ENCODE measurements around the gene PABPN1. TPM values are rescaled to one million over a fixed set of nuclear protein-coding genes. Genes with fewer than 3 reads are reported as not detected.

Gene PABPN1
- total RNA-seq, 1 experiment from 2014 or later, result 184 TPM

DNA sequence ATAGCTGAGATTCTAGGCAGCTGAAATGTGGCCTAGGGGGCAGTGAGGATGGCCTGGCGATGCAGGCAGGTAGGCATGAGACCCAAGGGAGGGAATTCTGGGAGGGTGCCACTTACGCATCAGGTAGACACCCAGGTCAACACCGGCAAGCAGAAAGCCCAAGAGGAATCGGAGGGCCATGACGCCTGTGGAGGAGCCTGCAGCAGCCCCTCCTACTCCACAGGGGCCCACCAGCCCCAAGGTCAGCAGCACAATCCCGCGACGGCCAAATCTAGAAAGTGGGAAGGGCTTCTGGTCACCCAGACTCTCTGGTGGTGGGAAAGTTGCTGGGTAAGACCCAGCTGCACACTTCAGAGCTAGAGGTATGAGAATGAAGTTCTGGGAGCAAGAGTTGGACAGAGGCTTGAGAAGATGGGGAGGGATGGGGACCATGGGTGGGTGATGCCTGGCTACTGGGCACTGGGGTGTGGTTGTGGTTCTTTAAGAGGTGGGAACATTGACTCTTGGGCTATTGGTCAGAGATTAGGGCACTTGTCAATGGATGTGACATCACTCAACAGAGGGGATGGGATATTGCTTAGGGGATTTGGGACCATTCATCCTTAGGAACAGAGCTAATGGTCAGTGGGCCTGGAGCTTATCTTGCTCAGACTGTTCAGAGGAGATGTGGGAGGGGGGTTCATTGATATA lies 28.0 kb downstream of the PABPN1 start:
- TF ChIP-seq ZNF274 (IDR thresholded peaks at IDR 0.05; ENCODE audit: low read depth, low read length) (no peak), EZH2 (IDR thresholded peaks at IDR 0.05) (no peak), JUND (IDR thresholded peaks at IDR 0.05) (no peak), CEBPB (IDR thresholded peaks at IDR 0.05; ENCODE audit: low read depth) (no peak), SRF (IDR thresholded peaks at IDR 0.05; ENCODE audit: low read depth) (no peak), EZH2phosphoT487 (IDR thresholded peaks at IDR 0.05; ENCODE audit: borderline replicate concordance) (no peak), SIN3A (IDR thresholded peaks at IDR 0.05; ENCODE audit: low read depth) (no peak), SP1 (IDR thresholded peaks at IDR 0.05; ENCODE audit: low read depth) (no peak), TCF7L2 (IDR thresholded peaks at IDR 0.05; ENCODE audit: borderline replicate concordance, extremely low read depth, insufficient read depth, insufficient read length) (no peak), FOSL1 (IDR thresholded peaks at IDR 0.05; ENCODE audit: low read depth) (no peak), ELF1 (IDR thresholded peaks at IDR 0.05; ENCODE audit: borderline replicate concordance, low read depth) (no peak), POLR2A (IDR thresholded peaks at IDR 0.05; ENCODE audit: borderline replicate concordance, extremely low read depth, insufficient read depth, insufficient read length) (no peak), YY1 (IDR thresholded peaks at IDR 0.05; ENCODE audit: extremely low read depth, insufficient replicate concordance, low read depth, low read length) (no peak)
- TF ChIP-seq, protein P1, sequence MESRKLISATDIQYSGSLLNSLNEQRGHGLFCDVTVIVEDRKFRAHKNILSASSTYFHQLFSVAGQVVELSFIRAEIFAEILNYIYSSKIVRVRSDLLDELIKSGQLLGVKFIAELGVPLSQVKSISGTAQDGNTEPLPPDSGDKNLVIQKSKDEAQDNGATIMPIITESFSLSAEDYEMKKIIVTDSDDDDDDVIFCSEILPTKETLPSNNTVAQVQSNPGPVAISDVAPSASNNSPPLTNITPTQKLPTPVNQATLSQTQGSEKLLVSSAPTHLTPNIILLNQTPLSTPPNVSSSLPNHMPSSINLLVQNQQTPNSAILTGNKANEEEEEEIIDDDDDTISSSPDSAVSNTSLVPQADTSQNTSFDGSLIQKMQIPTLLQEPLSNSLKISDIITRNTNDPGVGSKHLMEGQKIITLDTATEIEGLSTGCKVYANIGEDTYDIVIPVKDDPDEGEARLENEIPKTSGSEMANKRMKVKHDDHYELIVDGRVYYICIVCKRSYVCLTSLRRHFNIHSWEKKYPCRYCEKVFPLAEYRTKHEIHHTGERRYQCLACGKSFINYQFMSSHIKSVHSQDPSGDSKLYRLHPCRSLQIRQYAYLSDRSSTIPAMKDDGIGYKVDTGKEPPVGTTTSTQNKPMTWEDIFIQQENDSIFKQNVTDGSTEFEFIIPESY (IDR thresholded peaks at IDR 0.05; ENCODE audit: extremely low read depth, insufficient replicate concordance, low read length), result no peak
- TF ChIP-seq, protein P2, sequence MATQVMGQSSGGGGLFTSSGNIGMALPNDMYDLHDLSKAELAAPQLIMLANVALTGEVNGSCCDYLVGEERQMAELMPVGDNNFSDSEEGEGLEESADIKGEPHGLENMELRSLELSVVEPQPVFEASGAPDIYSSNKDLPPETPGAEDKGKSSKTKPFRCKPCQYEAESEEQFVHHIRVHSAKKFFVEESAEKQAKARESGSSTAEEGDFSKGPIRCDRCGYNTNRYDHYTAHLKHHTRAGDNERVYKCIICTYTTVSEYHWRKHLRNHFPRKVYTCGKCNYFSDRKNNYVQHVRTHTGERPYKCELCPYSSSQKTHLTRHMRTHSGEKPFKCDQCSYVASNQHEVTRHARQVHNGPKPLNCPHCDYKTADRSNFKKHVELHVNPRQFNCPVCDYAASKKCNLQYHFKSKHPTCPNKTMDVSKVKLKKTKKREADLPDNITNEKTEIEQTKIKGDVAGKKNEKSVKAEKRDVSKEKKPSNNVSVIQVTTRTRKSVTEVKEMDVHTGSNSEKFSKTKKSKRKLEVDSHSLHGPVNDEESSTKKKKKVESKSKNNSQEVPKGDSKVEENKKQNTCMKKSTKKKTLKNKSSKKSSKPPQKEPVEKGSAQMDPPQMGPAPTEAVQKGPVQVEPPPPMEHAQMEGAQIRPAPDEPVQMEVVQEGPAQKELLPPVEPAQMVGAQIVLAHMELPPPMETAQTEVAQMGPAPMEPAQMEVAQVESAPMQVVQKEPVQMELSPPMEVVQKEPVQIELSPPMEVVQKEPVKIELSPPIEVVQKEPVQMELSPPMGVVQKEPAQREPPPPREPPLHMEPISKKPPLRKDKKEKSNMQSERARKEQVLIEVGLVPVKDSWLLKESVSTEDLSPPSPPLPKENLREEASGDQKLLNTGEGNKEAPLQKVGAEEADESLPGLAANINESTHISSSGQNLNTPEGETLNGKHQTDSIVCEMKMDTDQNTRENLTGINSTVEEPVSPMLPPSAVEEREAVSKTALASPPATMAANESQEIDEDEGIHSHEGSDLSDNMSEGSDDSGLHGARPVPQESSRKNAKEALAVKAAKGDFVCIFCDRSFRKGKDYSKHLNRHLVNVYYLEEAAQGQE (IDR thresholded peaks at IDR 0.05; ENCODE audit: low read depth), result no peak
- TF ChIP-seq, protein P3, sequence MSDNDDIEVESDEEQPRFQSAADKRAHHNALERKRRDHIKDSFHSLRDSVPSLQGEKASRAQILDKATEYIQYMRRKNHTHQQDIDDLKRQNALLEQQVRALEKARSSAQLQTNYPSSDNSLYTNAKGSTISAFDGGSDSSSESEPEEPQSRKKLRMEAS (IDR thresholded peaks at IDR 0.05), result no peak
- TF ChIP-seq, protein P4, sequence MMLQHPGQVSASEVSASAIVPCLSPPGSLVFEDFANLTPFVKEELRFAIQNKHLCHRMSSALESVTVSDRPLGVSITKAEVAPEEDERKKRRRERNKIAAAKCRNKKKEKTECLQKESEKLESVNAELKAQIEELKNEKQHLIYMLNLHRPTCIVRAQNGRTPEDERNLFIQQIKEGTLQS (IDR thresholded peaks at IDR 0.05), result no peak
- no peak for ATAC-seq
- Histone ChIP-seq H3K27me3 (ENCODE audit: insufficient read depth, low read length) (no peaks in the 10 kb centered on the region), H3K9ac (ENCODE audit: low read length) (no peak overlapping the region), H3K4me3 (replicated peaks in 1 of 2; ENCODE audit: low read depth in 1 of 2, low read length in 2 of 2) (no peak overlapping the region), H3K9me2 (ENCODE audit: insufficient read depth) (no peaks in the 10 kb centered on the region), H4K20me1 (ENCODE audit: insufficient read depth) (no peaks in the 10 kb centered on the region), H3K4me2 (ENCODE audit: low read length) (no peak overlapping the region), H3K79me2 (ENCODE audit: insufficient read depth, low read length) (no peaks in the 10 kb centered on the region), H2AFZ (ENCODE audit: low read depth, low read length, poor library complexity, severe bottlenecking) (no peak overlapping the region), H3K4me1 (ENCODE audit: control insufficient read depth in 1 of 2, insufficient read depth in 2 of 2, low read length in 2 of 2) (0 out of 4 replicates have a peak, but pooled peaks cover 0 to 2% of the 10 kb centered on the region in 2 experiments), H3K27ac (ENCODE audit: low read depth, low read length) (no peak overlapping the region), H3K36me3 (ENCODE audit: control insufficient read depth in 1 of 2, insufficient read depth in 2 of 2, low read length in 2 of 2) (no peaks in the 10 kb centered on the region), H3K9me3 (ENCODE audit: control insufficient read depth in 1 of 2, insufficient read depth in 1 of 2, low read depth in 1 of 2, low read length in 2 of 2) (no peaks in the 10 kb centered on the region)
- BruUV-seq (replicated peaks), result no TSS peak
- CTCF ChIA-PET, result no interaction called here
- POLR2A ChIA-PET, result no interaction called here
- RAD21 ChIA-PET (ENCODE audit: low non-redundant PET in 1 of 2, low total read pairs in 2 of 2, uncharacterized antibody in 2 of 2, unreplicated experiment in 2 of 2), result no interaction called here
- no peak for DNase-seq (ENCODE audit: low read depth, low spot score)
- intact Hi-C loops (cut with micrococcal nuclease), result no loop called here
